Measurements from ENCODE around the gene IRF4.

DNA sequence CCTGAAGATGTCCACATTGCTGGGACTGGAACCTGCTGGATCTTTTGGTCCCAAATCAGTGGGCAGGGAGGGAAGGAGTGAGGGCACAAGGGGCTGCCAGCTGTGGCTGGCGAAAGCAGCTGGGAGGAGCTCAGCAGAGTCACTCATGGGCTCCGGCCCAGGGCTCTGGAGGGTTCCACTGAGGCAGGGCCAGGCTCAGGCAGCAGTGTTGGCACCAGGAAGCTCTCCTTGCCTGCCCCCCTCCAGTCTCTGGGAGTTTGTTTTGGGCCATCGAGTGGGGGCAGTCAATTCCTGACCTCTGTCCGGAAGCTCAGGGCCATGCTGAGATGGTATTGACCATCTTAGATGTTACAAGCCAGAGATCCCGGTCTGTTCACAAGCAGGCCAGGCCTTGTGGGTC, 39.1 kb upstream of the IRF4 start:
- TF ChIP-seq POLR2A (IDR thresholded peaks at IDR 0.05), result no peak
- TF ChIP-seq, protein P1, sequence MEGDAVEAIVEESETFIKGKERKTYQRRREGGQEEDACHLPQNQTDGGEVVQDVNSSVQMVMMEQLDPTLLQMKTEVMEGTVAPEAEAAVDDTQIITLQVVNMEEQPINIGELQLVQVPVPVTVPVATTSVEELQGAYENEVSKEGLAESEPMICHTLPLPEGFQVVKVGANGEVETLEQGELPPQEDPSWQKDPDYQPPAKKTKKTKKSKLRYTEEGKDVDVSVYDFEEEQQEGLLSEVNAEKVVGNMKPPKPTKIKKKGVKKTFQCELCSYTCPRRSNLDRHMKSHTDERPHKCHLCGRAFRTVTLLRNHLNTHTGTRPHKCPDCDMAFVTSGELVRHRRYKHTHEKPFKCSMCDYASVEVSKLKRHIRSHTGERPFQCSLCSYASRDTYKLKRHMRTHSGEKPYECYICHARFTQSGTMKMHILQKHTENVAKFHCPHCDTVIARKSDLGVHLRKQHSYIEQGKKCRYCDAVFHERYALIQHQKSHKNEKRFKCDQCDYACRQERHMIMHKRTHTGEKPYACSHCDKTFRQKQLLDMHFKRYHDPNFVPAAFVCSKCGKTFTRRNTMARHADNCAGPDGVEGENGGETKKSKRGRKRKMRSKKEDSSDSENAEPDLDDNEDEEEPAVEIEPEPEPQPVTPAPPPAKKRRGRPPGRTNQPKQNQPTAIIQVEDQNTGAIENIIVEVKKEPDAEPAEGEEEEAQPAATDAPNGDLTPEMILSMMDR (IDR thresholded peaks at IDR 0.05), result no peak
